Liver (tissue), 9 donors: ENCODE measurements around the gene DMAC2L. TPM values are rescaled to one million over a fixed set of nuclear protein-coding genes. Genes with fewer than 3 reads are reported as not detected.

Source experiments
- DNase-seq: peaks from one replicate; pipeline ENCODE4 v3.0.0-alpha.2; 2017; ENCODE audit warnings: low spot score
- H3K27ac ChIP-seq, 2 donors: one replicate each; pipeline ENCODE4 v1.7.0; 2013; ENCODE audit warnings: inconsistent platforms in 2 of 2, low read length in 2 of 2, control low read depth in 1 of 2, low read depth in 1 of 2, mild to moderate bottlenecking in 1 of 2
- H3K27me3 ChIP-seq, 4 donors: one replicate each; pipeline versions ENCODE4 v1.6.1 to v1.7.0; 2013; ENCODE audit warnings: low read length in 3 of 4, inconsistent platforms in 1 of 4, mild to moderate bottlenecking in 1 of 4, moderate library complexity in 1 of 4; ENCODE audit not compliant: control insufficient read depth in 4 of 4, insufficient read depth in 4 of 4
- H3K36me3 ChIP-seq, 4 donors: one replicate each; pipeline versions ENCODE4 v1.6.1 to v1.7.0; 2013; ENCODE audit warnings: low read length in 3 of 4, mild to moderate bottlenecking in 3 of 4, low read depth in 1 of 4, moderate library complexity in 1 of 4; ENCODE audit not compliant: control insufficient read depth in 4 of 4, insufficient read depth in 3 of 4
- H3K4me1 ChIP-seq, 4 donors: one replicate each; pipeline versions ENCODE4 v1.6.1 to v1.7.0; 2013; ENCODE audit warnings: low read length in 3 of 4, mild to moderate bottlenecking in 3 of 4, moderate library complexity in 1 of 4; ENCODE audit not compliant: control insufficient read depth in 4 of 4, insufficient read depth in 4 of 4
- H3K4me3 ChIP-seq, 3 donors: one replicate each; pipeline versions ENCODE4 v1.6.1 to v1.7.0; 2013; ENCODE audit warnings: low read length in 3 of 3, control low read depth in 1 of 3, low read depth in 1 of 3, mild to moderate bottlenecking in 1 of 3
- H3K9ac ChIP-seq, 2 donors: one replicate each; pipeline ENCODE4 v1.7.0; 2013; ENCODE audit warnings: low read length in 2 of 2, mild to moderate bottlenecking in 2 of 2, moderate library complexity in 2 of 2, control low read depth in 1 of 2, low read depth in 1 of 2
- H3K9me3 ChIP-seq, 4 donors: one replicate each; pipeline versions ENCODE4 v1.6.1 to v1.7.0; 2013; ENCODE audit warnings: low read length in 3 of 4; ENCODE audit not compliant: control insufficient read depth in 4 of 4
- CTCF ChIP-seq: fragments of 150-350 bp; IDR thresholded peaks from 2 replicates; pipeline ENCODE4 v1.5.1; 2017; ENCODE audit warnings: improper control_type of control experiment, low read depth, low read length; ENCODE audit not compliant: missing input control
- EGR1 ChIP-seq, 2 donors: IDR thresholded peaks; 2 replicates each; pipeline ENCODE4 v1.6.1; 2016 to 2018; ENCODE audit warnings: antibody characterized with exemption in 2 of 2, low read depth in 2 of 2
- FOXA1 ChIP-seq: IDR thresholded peaks from 2 replicates; pipeline ENCODE4 v1.6.1; 2016; ENCODE audit warnings: antibody characterized with exemption
- FOXA2 ChIP-seq: IDR thresholded peaks from 2 replicates; pipeline ENCODE4 v1.6.1; 2016; ENCODE audit warnings: antibody characterized with exemption
- GABPA ChIP-seq, 2 donors: IDR thresholded peaks in 1 of 2; conservative IDR thresholded peaks in 1 of 2; 2 replicates each; pipeline ENCODE4 v1.6.1; 2016; ENCODE audit warnings: antibody characterized with exemption in 2 of 2, mild to moderate bottlenecking in 1 of 2, moderate library complexity in 1 of 2
- HNF4A ChIP-seq, 2 donors: conservative IDR thresholded peaks; 2 replicates each; pipeline ENCODE4 v1.6.1; 2016; ENCODE audit warnings: antibody characterized with exemption in 2 of 2, mild to moderate bottlenecking in 2 of 2
- HNF4G ChIP-seq: IDR thresholded peaks from 2 replicates; pipeline ENCODE4 v1.6.1; 2016; ENCODE audit warnings: antibody characterized with exemption
- JUND ChIP-seq, 2 donors: IDR thresholded peaks; 2 replicates each; pipeline ENCODE4 v1.6.1; 2016; ENCODE audit warnings: antibody characterized with exemption in 2 of 2
- MAX ChIP-seq: IDR thresholded peaks from 2 replicates; pipeline ENCODE4 v1.6.1; 2016; ENCODE audit warnings: antibody characterized with exemption
- NR2F2 ChIP-seq: IDR thresholded peaks from 2 replicates; pipeline ENCODE4 v1.6.1; 2016; ENCODE audit warnings: antibody characterized with exemption
- RAD21 ChIP-seq, 2 donors: IDR thresholded peaks; 2 replicates each; pipeline ENCODE4 v1.6.1; 2016; ENCODE audit warnings: antibody characterized with exemption in 2 of 2, mild to moderate bottlenecking in 2 of 2
- REST ChIP-seq: IDR thresholded peaks from 2 replicates; pipeline ENCODE4 v1.6.1; 2016; ENCODE audit warnings: antibody characterized with exemption, mild to moderate bottlenecking
- SP1 ChIP-seq: IDR thresholded peaks from 2 replicates; pipeline ENCODE4 v1.6.1; 2018; ENCODE audit warnings: antibody characterized with exemption, mild to moderate bottlenecking
- TAF1 ChIP-seq: conservative IDR thresholded peaks from 2 replicates; pipeline ENCODE4 v1.6.1; 2016; ENCODE audit warnings: antibody characterized with exemption, mild to moderate bottlenecking
- YY1 ChIP-seq: IDR thresholded peaks from 2 replicates; pipeline ENCODE4 v1.6.1; 2016; ENCODE audit warnings: antibody characterized with exemption, mild to moderate bottlenecking
- WGBS: extraction: QIAGEN DNeasy Blood & Tissue Kit; methylation state at CpG from one replicate; pipeline ENCODE4 v1.1.7; 2013; 5-methylcytosine and 5-hydroxymethylcytosine counted together
- polyA plus RNA-seq, 2 donors: library from polyadenylated mRNA; stranded (reverse) in 1 of 2; unstranded in 1 of 2; fragments of 200-250 nt in 1 of 2; fragments of >200 nt in 1 of 2; fragmentation: Nextera tagmentation in 1 of 2; extraction: Ambion mirVana in 1 of 2; gene quantifications; one replicate each; pipeline versions ENCODE4 v1.2.1 to v1.2.3, GENCODE V29; 2013 to 2015
- total RNA-seq, 2 donors: library from RNA; depleted of rRNA; stranded (reverse); fragments of >200 nt; gene quantifications; one replicate each; pipeline ENCODE4 v1.2.3, GENCODE V29; 2014
- donor health status: healthy.
- donor health status: healthy.
- donor health status: healthy.
- donor health status: healthy.
- donor health status: healthy.

The DMAC2L gene
- total and polyA plus RNA-seq, 4 donors: 5.2 to 17.2 (median 6.5) TPM

- TF ChIP-seq HNF4A (conservative IDR thresholded peaks at IDR 0.05) (no peak), FOXA2 (no peak)
Observed at GRCh38 chr14:50320283-50320682, 8.2 kb downstream of the DMAC2L start (continued).

GRCh38 chr14:50321009-50321660, 9.0 kb downstream of the DMAC2L start:
- H3K27ac ChIP-seq: peak overlapping the region in 1 of 2 donors; percentile 57
- TF ChIP-seq NR2F2 (no peak), JUND (IDR thresholded peaks at IDR 0.05) (peak in 1 of 2 donors; percentile 39), SP1 (peak; percentile 28), FOXA1 (no peak), CTCF (peak; percentile 90), HNF4G (no peak), RAD21 (IDR thresholded peaks at IDR 0.05) (peak; percentile 90 to 96), HNF4A (conservative IDR thresholded peaks at IDR 0.05) (peak in 1 of 2 donors; percentile 6), GABPA (IDR thresholded peaks at IDR 0.05 in 1 of 2, conservative IDR thresholded peaks at IDR 0.05 in 1 of 2) (peak in 1 of 2 donors; percentile 17)
- H3K9ac ChIP-seq: no peak overlapping the region
- DNase-seq: peak; percentile 57
- no peaks in the 10 kb centered on the region for H3K9me3 ChIP-seq
- 10% methylated on average over 9 of the region's 9 CpGs for WGBS
- H3K27me3 ChIP-seq: no peaks in the 10 kb centered on the region
- H3K36me3 ChIP-seq: peaks cover 0 to 7% (median 5%) of the 10 kb centered on the region in 4 donors
- peaks cover 0 to 13% (median 0%) of the 10 kb centered on the region in 4 donors for H3K4me1 ChIP-seq
- H3K4me3 ChIP-seq: no peak overlapping the region

- H3K36me3 ChIP-seq: peaks cover 0 to 8% (median 3%) of the 10 kb centered on the region in 4 donors
- H3K9ac ChIP-seq: no peak overlapping the region
- no peaks in the 10 kb centered on the region for H3K4me1 ChIP-seq
- no peaks in the 10 kb centered on the region for H3K27me3 ChIP-seq
- TF ChIP-seq NR2F2 (no peak), REST (no peak), HNF4A (conservative IDR thresholded peaks at IDR 0.05) (no peak), GABPA (IDR thresholded peaks at IDR 0.05 in 1 of 2, conservative IDR thresholded peaks at IDR 0.05 in 1 of 2) (no peak), EGR1 (IDR thresholded peaks at IDR 0.05; ENCODE audit: low read depth in 2 of 2) (no peak), MAX (no peak), TAF1 (no peak), YY1 (no peak)
- DNase-seq: no peak
- H3K27ac ChIP-seq: no peak overlapping the region
- H3K9me3 ChIP-seq: no peaks in the 10 kb centered on the region
- H3K4me3 ChIP-seq: no peak overlapping the region
Observed at GRCh38 chr14:50331596-50331995, 19.5 kb downstream of the DMAC2L start.
